Measurements from ENCODE around the gene RAB20. TPM values are rescaled to one million over a fixed set of nuclear protein-coding genes. Genes with fewer than 3 reads are reported as not detected.

Gene RAB20
- total and polyA plus RNA-seq, 9 of the 15 experiments (the other 6 are each of a cell fraction or from before 2014, with no cell fraction given) = 0.62 to 9.2 (median 5.4) TPM

DNA sequence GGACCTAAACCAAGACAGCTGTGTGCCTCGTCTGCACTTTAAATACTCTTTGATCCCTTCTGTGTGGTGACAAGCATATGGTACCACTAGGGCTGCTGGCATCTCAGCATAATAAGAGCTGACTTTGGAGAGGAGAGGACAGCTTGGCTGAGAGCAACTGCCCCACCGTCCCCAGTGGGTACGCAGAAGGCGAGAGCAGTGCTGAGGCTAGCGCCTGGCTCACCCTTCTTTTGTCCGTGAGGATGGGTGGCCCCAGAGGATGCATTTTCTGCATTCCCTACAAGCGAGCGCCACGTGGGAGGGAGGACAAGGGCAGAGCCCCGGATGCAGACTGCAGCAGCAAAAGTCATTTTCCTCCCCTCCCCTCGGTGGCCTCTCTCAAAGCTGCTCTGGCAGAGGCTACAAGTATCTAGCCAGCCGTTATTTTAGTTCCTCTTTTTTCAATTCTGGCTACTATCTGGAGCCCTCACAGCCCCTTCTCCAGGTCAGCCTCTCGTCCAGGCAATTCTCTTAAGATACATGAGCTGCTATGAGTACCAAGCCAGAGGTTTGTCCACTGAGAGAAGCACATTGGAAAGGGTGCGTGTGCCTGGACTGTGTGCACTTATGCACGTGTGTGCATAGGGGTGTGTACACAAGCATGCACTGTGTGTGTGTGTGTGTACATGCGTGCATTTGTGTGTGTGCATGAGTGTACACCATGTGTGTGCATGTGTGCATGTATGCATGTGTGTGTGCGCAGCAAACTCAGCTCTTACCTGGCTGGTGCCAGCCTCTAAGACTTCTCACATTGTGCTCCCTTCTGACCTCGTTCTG lies 51.3 kb downstream of the RAB20 start:
- Histone ChIP-seq H3K4me3 (no peak overlapping the region), H3K27ac (ENCODE audit: extremely low read depth, low read depth, low read length) (peak overlapping the region; percentile 87), H4K20me1 (replicated peaks; ENCODE audit: control insufficient read depth, insufficient read depth, low read length) (no peaks in the 10 kb centered on the region), H3K36me3 (ENCODE audit: control insufficient read depth, insufficient read depth, low read length) (no peaks in the 10 kb centered on the region), H3K9ac (ENCODE audit: insufficient read depth in 1 of 2, low read depth in 2 of 2, low read length in 2 of 2) (peak overlapping the region; percentile 35 to 61), H3K9me3 (replicated peaks; ENCODE audit: control insufficient read depth, insufficient read depth, low read depth, low read length) (no peaks in the 10 kb centered on the region), H3K79me2 (ENCODE audit: control insufficient read depth, insufficient read depth, low read length) (no peaks in the 10 kb centered on the region), H3K9me1 (ENCODE audit: control insufficient read depth, insufficient read depth, low read length) (peaks cover 3% of the 10 kb centered on the region), H3K4me2 (ENCODE audit: insufficient read depth, low read length) (peak overlapping the region; percentile 64), H2AFZ (ENCODE audit: low read depth, low read length) (peak overlapping the region; percentile 83), H3K27me3 (ENCODE audit: control insufficient read depth in 2 of 2, insufficient read depth in 2 of 2, low read length in 2 of 2) (no peaks in the 10 kb centered on the region), H3K4me1 (replicated peaks in 1 of 2; ENCODE audit: control insufficient read depth in 2 of 2, insufficient read depth in 2 of 2, low read length in 2 of 2) (peaks cover 53 to 63% of the 10 kb centered on the region in 2 experiments)
- WGBS (ENCODE audit: insufficient coverage, low coverage, missing lambda C conversion rate) = 22% methylated on average over 18 of the region's 18 CpGs
- in situ Hi-C loops (cut with MboI) = no loop called here
- ChIA-PET POLR2A (interaction anchor here (0.6 to 2.4 kb wide), 5 partner anchors 9 to 523 kb away, joined by 3 to 9 read pairs (median 3); no protein-coding TSS in a partner anchor), CTCF (ENCODE audit: low intra/inter-chr PET ratio) (no interaction called here)
- DNase-seq (ENCODE audit: extremely low read depth in 1 of 4, low spot score in 3 of 4) (peak; percentile 36 to 74 (median 52)), ATAC-seq (peak; percentile 73), FAIRE-seq (peak; percentile 87)
- intact Hi-C loops (cut with micrococcal nuclease) = loop anchor here (2.0 to 5.0 kb wide), 3 partner anchors 52 to 67 kb away; partner anchors contain the start of gene RAB20
- BruUV-seq (replicated peaks) = no TSS peak
- TF ChIP-seq ZNF584 (CRISPR knock-in tag; IDR thresholded peaks at IDR 0.05; ENCODE audit: low read depth) (no peak), MCM2 (IDR thresholded peaks at IDR 0.05; ENCODE audit: low read depth) (no peak), EGR1 (conservative IDR thresholded peaks at IDR 0.05) (no peak), ZBTB7A (IDR thresholded peaks at IDR 0.05; ENCODE audit: borderline replicate concordance, control insufficient read depth, low read depth, low read length) (0 out of 2 replicates have a peak, but pooled peaks have one; percentile 35), MECOM (CRISPR knock-in tag; IDR thresholded peaks at IDR 0.05) (no peak), TAF7 (tag; IDR thresholded peaks at IDR 0.05) (no peak), TRIM28 (IDR thresholded peaks at IDR 0.05) (no peak), PRMT5 (CRISPR knock-in tag; IDR thresholded peaks at IDR 0.05) (no peak), CXXC5 (CRISPR knock-in tag; IDR thresholded peaks at IDR 0.05) (no peak), COPS2 (conservative IDR thresholded peaks at IDR 0.05) (no peak), PCBP2 (IDR thresholded peaks at IDR 0.05; ENCODE audit: low read depth, low read length, poor library complexity, severe bottlenecking) (no peak), CBX5 (IDR thresholded peaks at IDR 0.05; ENCODE audit: borderline replicate concordance, low read depth) (no peak), SREBF1 (IDR thresholded peaks at IDR 0.05; ENCODE audit: borderline replicate concordance, low read depth, low read length) (no peak), YBX1 (IDR thresholded peaks at IDR 0.05) (no peak), KDM2B (CRISPR knock-in tag; IDR thresholded peaks at IDR 0.05) (no peak), BRF1 (IDR thresholded peaks at IDR 0.05; ENCODE audit: borderline replicate concordance, extremely low read depth, insufficient read length) (no peak), RUNX1 (IDR thresholded peaks at IDR 0.05; ENCODE audit: low read depth) (no peak), SAFB2 (IDR thresholded peaks at IDR 0.05; ENCODE audit: borderline replicate concordance, low read depth, low read length, severe bottlenecking) (no peak), NR2C2 (CRISPR knock-in tag; IDR thresholded peaks at IDR 0.05) (no peak), NR2C2 (tag; IDR thresholded peaks at IDR 0.05) (peak; percentile 52), CC2D1A (IDR thresholded peaks at IDR 0.05) (no peak), ZNF76 (CRISPR knock-in tag; IDR thresholded peaks at IDR 0.05; ENCODE audit: borderline replicate concordance) (no peak)
- TF ChIP-seq, protein P1, sequence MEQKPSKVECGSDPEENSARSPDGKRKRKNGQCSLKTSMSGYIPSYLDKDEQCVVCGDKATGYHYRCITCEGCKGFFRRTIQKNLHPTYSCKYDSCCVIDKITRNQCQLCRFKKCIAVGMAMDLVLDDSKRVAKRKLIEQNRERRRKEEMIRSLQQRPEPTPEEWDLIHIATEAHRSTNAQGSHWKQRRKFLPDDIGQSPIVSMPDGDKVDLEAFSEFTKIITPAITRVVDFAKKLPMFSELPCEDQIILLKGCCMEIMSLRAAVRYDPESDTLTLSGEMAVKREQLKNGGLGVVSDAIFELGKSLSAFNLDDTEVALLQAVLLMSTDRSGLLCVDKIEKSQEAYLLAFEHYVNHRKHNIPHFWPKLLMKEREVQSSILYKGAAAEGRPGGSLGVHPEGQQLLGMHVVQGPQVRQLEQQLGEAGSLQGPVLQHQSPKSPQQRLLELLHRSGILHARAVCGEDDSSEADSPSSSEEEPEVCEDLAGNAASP (IDR thresholded peaks at IDR 0.05) = no peak
